ENCODE measurements around the gene EML5.

The EML5 gene

GRCh38 chr14:88837495-88837894 lies 44.7 kb upstream of the EML5 start:
- Histone ChIP-seq H3K27me3 (no peaks in the 10 kb centered on the region), H3K27ac (no peak overlapping the region), H3K9me3 (no peaks in the 10 kb centered on the region), H3K4me3 (no peak overlapping the region), H3K4me1 (peaks cover 0 to 33% (median 20%) of the 10 kb centered on the region in 4 donors), H3K36me3 (peaks cover 0 to 15% (median 7%) of the 10 kb centered on the region in 3 donors)
- TF ChIP-seq, protein P1, sequence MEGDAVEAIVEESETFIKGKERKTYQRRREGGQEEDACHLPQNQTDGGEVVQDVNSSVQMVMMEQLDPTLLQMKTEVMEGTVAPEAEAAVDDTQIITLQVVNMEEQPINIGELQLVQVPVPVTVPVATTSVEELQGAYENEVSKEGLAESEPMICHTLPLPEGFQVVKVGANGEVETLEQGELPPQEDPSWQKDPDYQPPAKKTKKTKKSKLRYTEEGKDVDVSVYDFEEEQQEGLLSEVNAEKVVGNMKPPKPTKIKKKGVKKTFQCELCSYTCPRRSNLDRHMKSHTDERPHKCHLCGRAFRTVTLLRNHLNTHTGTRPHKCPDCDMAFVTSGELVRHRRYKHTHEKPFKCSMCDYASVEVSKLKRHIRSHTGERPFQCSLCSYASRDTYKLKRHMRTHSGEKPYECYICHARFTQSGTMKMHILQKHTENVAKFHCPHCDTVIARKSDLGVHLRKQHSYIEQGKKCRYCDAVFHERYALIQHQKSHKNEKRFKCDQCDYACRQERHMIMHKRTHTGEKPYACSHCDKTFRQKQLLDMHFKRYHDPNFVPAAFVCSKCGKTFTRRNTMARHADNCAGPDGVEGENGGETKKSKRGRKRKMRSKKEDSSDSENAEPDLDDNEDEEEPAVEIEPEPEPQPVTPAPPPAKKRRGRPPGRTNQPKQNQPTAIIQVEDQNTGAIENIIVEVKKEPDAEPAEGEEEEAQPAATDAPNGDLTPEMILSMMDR (IDR thresholded peaks at IDR 0.05), result no peak
- intact Hi-C loops (cut with DNase I; ENCODE audit: low total_unique reads), result no loop called here
- no peak for DNase-seq

GRCh38 chr14:88835661-88836060 lies 42.9 kb upstream of the EML5 start:
- DNase-seq, result no peak
- no peak overlapping the region for H3K4me3 ChIP-seq
- TF ChIP-seq, protein P1 (IDR thresholded peaks at IDR 0.05), result no peak
- H3K9me3 ChIP-seq, result no peaks in the 10 kb centered on the region
- intact Hi-C loops (cut with DNase I; ENCODE audit: low total_unique reads), result no loop called here
- no peaks in the 10 kb centered on the region for H3K27me3 ChIP-seq
- H3K36me3 ChIP-seq, result peaks cover 0 to 2% (median 0%) of the 10 kb centered on the region in 3 donors
- H3K4me1 ChIP-seq, result peaks cover 0 to 50% (median 31%) of the 10 kb centered on the region in 4 donors
- H3K27ac ChIP-seq, result peak overlapping the region; percentile 66 to 70

DNA sequence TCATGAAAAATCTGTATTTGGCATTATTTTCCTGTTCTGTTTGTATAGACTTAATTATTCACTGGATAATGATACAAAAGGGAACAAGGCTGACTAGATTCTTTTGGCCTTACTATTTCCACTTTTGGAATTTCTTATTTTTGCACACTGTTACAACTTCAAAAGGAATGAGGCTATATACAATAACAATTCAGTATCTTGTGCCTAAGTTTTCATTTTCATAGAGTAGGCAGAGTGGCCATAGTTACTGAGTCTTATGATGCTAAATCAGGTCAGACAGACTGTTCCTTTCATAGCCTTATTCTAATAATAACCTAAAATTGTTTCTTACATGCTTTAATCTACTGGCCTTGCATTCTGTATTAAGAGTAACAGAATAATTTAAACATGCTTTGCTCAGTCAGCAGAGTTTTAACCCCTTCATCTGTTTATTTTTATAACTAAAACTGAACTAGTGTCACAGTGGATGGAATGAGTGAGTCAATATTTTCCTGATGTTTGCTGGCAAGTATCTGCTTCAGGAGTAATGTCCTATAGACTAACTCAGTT lies 42.2 kb upstream of the EML5 start:
- Histone ChIP-seq H3K27me3 (no peaks in the 10 kb centered on the region), H3K9me3 (no peaks in the 10 kb centered on the region), H3K36me3 (no peaks in the 10 kb centered on the region), H3K4me1 (peaks cover 0 to 54% (median 32%) of the 10 kb centered on the region in 4 donors), H3K4me3 (no peak overlapping the region), H3K27ac (peak overlapping the region; percentile 66 to 70)
- TF ChIP-seq, protein P1 (IDR thresholded peaks at IDR 0.05), result no peak
- intact Hi-C loops (cut with DNase I; ENCODE audit: low total_unique reads), result no loop called here
- no peak for DNase-seq

GRCh38 chr14:88831284-88831683 lies 38.5 kb upstream of the EML5 start:
- TF ChIP-seq, protein P1 (IDR thresholded peaks at IDR 0.05), result no peak
- Histone ChIP-seq H3K4me3 (no peak overlapping the region), H3K4me1 (peaks cover 0 to 70% (median 32%) of the 10 kb centered on the region in 4 donors), H3K27ac (peak overlapping the region; percentile 17 to 68), H3K27me3 (no peaks in the 10 kb centered on the region), H3K9me3 (no peaks in the 10 kb centered on the region), H3K36me3 (no peaks in the 10 kb centered on the region)
- intact Hi-C loops (cut with DNase I; ENCODE audit: low total_unique reads), result no loop called here
- DNase-seq, result peak in 1 of 2 donors; percentile 70

DNA sequence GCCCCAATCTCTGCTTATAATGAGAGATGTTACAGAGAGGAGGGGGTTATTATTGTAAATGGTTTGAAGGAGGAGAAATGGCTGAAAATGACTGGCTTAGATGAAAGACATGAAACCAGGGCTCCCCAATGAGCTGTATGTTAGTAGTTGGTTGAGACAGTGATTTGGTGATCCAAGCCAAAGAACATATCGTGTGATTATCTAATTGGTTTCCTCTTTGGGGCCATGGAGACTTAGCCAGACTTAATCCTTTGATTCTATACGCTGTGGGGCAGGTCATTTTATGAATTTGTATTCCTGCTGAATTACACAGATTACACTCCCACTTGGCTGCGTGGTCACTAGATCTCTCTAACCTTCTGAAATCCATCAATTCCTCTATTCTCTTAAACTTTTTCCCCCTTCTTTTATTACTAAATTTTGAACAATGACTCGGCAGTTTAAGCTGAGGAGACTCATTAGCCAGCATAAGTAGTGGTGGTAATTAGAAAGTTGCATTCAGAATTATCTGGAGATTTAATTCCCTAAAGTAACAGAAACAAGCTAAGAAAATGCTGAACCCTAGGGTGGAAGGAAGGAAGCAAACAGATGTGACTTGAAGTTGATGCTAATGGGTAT lies 37.0 kb upstream of the EML5 start:
- Histone ChIP-seq H3K27me3 (no peaks in the 10 kb centered on the region), H3K4me3 (no peak overlapping the region), H3K36me3 (no peaks in the 10 kb centered on the region), H3K27ac (peak overlapping the region in 1 of 2 donors; percentile 68), H3K9me3 (no peaks in the 10 kb centered on the region), H3K4me1 (peaks cover 0 to 64% (median 30%) of the 10 kb centered on the region in 4 donors)
- no peak for DNase-seq
- TF ChIP-seq, protein P1 (IDR thresholded peaks at IDR 0.05), result no peak
- intact Hi-C loops (cut with DNase I; ENCODE audit: low total_unique reads), result no loop called here

Data from tibial artery (tissue), 4 donors.